ENCODE results near the gene CACNA1I. TPM values are rescaled to one million over a fixed set of nuclear protein-coding genes. Genes with fewer than 3 reads are reported as not detected.

Gene CACNA1I
- polyA plus RNA-seq, 1 of the 3 experiments (the other 2 are of a cell fraction) = not detected

DNA sequence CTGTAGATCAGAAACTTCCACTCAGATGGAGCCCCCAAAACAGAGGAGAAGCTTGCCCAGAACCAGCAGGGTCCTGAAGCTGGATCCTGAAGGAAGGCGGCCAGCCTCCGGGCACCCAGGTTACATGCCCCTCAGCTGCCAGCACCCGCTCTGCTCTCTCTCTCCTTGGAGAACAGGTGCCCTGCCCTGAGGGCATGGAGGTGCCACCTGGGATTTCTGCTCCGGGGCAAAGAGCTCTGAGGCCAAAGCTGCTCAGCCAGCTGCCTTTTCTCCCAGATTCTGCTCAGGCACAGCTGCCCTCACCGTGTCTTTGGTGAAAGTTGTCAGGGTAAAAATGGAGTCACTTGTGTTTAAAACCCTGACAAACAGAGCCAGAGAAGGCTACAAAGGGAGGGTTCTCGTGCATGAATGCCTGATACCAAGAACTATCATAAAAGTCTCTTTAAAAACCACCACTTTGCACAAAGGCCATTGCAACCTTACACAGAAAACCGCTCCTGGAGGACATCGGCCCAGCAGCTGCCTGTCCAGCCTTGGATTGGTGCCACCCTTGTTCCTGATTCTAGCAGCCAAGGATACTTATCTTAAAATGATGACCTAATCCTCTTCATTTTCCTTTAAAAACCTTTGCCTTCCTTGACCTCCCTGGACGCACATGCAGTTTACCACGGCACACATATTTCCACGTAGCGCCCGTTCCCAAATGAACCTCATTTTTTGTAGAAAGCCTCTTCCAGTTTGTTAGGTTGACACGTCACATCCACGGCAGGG is 140.0 kb downstream of the CACNA1I start:
- Histone ChIP-seq H2AFZ (ENCODE audit: low read depth) (no peak overlapping the region), H3K36me3 (replicated peaks in 1 of 2; ENCODE audit: control insufficient read depth in 1 of 2, insufficient read depth in 2 of 2, low read length in 1 of 2) (no peaks in the 10 kb centered on the region)

DNA sequence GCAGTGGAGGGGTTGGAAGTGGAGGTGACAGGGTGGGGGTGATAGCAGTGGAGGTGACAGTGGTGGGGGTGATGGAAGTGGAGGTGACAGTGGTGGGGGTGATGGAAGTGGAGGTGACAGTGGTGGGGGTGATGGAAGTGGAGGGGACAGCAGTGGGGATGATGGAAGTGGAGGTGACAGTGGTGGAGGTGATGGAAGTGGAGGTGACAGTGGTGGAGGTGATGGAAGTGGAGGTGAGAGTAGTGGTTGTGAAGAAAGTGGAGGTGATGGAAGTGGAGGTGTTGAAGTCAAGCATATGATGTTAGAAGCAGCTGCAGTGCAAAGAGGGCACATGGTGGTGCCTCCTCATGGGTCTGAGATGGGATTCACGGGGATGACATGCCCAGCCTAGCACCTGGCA is 141.5 kb downstream of the CACNA1I start:
- Histone ChIP-seq H3K27ac (ENCODE audit: low read depth in 2 of 2, low read length in 1 of 2) (no peak overlapping the region), H3K9ac (no peak overlapping the region), H3K4me3 (ENCODE audit: low read depth in 2 of 2, low read length in 1 of 2) (no peak overlapping the region), H3K4me2 (no peak overlapping the region), H3F3A (replicated peaks; ENCODE audit: insufficient read depth) (no peaks in the 10 kb centered on the region), H4K20me1 (ENCODE audit: insufficient read depth) (no peaks in the 10 kb centered on the region), H3K27me3 (ENCODE audit: insufficient read depth) (no peaks in the 10 kb centered on the region), H3K4me1 (ENCODE audit: control insufficient read depth in 1 of 2, insufficient read depth in 2 of 2, low read depth in 1 of 2, low read length in 1 of 2) (no peaks in the 10 kb centered on the region; a peak in 1 of 4 replicates), H3K36me3 (replicated peaks in 1 of 2; ENCODE audit: control insufficient read depth in 1 of 2, insufficient read depth in 2 of 2, low read length in 1 of 2) (no peaks in the 10 kb centered on the region), H3K9me3 (no peaks in the 10 kb centered on the region), H3K79me2 (ENCODE audit: insufficient read depth) (no peaks in the 10 kb centered on the region), H2AFZ (ENCODE audit: low read depth) (no peak overlapping the region), H3K9me2 (no peaks in the 10 kb centered on the region)
- ChIA-PET CTCF (no interaction called here), POLR2A (no interaction called here)
- TF ChIP-seq, protein P1, sequence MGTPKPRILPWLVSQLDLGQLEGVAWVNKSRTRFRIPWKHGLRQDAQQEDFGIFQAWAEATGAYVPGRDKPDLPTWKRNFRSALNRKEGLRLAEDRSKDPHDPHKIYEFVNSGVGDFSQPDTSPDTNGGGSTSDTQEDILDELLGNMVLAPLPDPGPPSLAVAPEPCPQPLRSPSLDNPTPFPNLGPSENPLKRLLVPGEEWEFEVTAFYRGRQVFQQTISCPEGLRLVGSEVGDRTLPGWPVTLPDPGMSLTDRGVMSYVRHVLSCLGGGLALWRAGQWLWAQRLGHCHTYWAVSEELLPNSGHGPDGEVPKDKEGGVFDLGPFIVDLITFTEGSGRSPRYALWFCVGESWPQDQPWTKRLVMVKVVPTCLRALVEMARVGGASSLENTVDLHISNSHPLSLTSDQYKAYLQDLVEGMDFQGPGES (IDR thresholded peaks at IDR 0.05; ENCODE audit: low read depth, low read length) = no peak
- TF ChIP-seq TCF12 (IDR thresholded peaks at IDR 0.05) (no peak), NRF1 (IDR thresholded peaks at IDR 0.05; ENCODE audit: low read depth, low read length) (no peak)
- no peak for DNase-seq
- WGBS (ENCODE audit: low lambda C conversion rate) = 83% methylated on average over 1 of the region's 1 CpG

More for the DNA sequence above, 140.0 kb downstream of the CACNA1I start:
- 64% methylated on average over 11 of the region's 15 CpGs for WGBS (ENCODE audit: low lambda C conversion rate)
- POLR2A ChIA-PET = no interaction called here
- no peaks in the 10 kb centered on the region for H3K9me2 ChIP-seq
- CTCF ChIA-PET = no interaction called here
- H3K27ac ChIP-seq (ENCODE audit: low read depth in 2 of 2, low read length in 1 of 2) = no peak overlapping the region
- H4K20me1 ChIP-seq (ENCODE audit: insufficient read depth) = no peaks in the 10 kb centered on the region
- DNase-seq = no peak
- no peaks in the 10 kb centered on the region for H3K9me3 ChIP-seq
- H3K4me3 ChIP-seq (ENCODE audit: low read depth in 2 of 2, low read length in 1 of 2) = no peak overlapping the region
- TF ChIP-seq, protein P2, sequence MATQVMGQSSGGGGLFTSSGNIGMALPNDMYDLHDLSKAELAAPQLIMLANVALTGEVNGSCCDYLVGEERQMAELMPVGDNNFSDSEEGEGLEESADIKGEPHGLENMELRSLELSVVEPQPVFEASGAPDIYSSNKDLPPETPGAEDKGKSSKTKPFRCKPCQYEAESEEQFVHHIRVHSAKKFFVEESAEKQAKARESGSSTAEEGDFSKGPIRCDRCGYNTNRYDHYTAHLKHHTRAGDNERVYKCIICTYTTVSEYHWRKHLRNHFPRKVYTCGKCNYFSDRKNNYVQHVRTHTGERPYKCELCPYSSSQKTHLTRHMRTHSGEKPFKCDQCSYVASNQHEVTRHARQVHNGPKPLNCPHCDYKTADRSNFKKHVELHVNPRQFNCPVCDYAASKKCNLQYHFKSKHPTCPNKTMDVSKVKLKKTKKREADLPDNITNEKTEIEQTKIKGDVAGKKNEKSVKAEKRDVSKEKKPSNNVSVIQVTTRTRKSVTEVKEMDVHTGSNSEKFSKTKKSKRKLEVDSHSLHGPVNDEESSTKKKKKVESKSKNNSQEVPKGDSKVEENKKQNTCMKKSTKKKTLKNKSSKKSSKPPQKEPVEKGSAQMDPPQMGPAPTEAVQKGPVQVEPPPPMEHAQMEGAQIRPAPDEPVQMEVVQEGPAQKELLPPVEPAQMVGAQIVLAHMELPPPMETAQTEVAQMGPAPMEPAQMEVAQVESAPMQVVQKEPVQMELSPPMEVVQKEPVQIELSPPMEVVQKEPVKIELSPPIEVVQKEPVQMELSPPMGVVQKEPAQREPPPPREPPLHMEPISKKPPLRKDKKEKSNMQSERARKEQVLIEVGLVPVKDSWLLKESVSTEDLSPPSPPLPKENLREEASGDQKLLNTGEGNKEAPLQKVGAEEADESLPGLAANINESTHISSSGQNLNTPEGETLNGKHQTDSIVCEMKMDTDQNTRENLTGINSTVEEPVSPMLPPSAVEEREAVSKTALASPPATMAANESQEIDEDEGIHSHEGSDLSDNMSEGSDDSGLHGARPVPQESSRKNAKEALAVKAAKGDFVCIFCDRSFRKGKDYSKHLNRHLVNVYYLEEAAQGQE (IDR thresholded peaks at IDR 0.05; ENCODE audit: low read depth, low read length) = no peak
- TF ChIP-seq POLR2AphosphoS5 (IDR thresholded peaks at IDR 0.05; ENCODE audit: low read depth, low read length) = no peak
- TF ChIP-seq TEAD4 (IDR thresholded peaks at IDR 0.05; ENCODE audit: borderline replicate concordance, insufficient read depth) = no peak
- TF ChIP-seq GATA2 (CRISPR knock-in tag; IDR thresholded peaks at IDR 0.05) = no peak
- no peak for TF ChIP-seq RCOR1 (IDR thresholded peaks at IDR 0.05; ENCODE audit: low read length)
- TF ChIP-seq EZH2phosphoT487 (IDR thresholded peaks at IDR 0.05; ENCODE audit: borderline replicate concordance, low read depth) = no peak
- H3K4me2 ChIP-seq = no peak overlapping the region
- H3K79me2 ChIP-seq (ENCODE audit: insufficient read depth) = no peaks in the 10 kb centered on the region
- no peak overlapping the region for H3K9ac ChIP-seq
- no peaks in the 10 kb centered on the region; a peak in 1 of 4 replicates for H3K4me1 ChIP-seq (ENCODE audit: control insufficient read depth in 1 of 2, insufficient read depth in 2 of 2, low read depth in 1 of 2, low read length in 1 of 2)
- H3K27me3 ChIP-seq (ENCODE audit: insufficient read depth) = no peaks in the 10 kb centered on the region
- H3F3A ChIP-seq (replicated peaks; ENCODE audit: insufficient read depth) = no peaks in the 10 kb centered on the region

All from SK-N-SH (cell line).